SU-DHL-6 (cell line): ENCODE data around the gene ZNF804A.

Experiments
- H2AFZ ChIP-seq: fragments of 200-600 bp; sonication (generic); 2 replicates; pipeline ENCODE4 v1.6.1; 2014; ENCODE audit warnings: low read depth, mild to moderate bottlenecking, moderate library complexity, mixed read lengths, antibody characterized with exemption, low read length; ENCODE audit not compliant: severe bottlenecking
- H3F3A ChIP-seq: fragments of 200-600 bp; shearing (Covaris generic); 2 replicates; pipeline ENCODE4 v1.6.0; 2016; ENCODE audit warnings: antibody characterized with exemption, mild to moderate bottlenecking; ENCODE audit not compliant: insufficient read depth
- H3K27ac ChIP-seq: fragments of 200-600 bp; sonication (generic); 2 replicates; pipeline ENCODE4 v1.5.1; 2016; ENCODE audit warnings: low read depth, mild to moderate bottlenecking, low read length, moderate library complexity, mixed read lengths
- H3K27me3 ChIP-seq: fragments of 200-600 bp; sonication (generic), shearing (Covaris generic); 2 replicates; pipeline ENCODE4 v1.6.0; 2014; ENCODE audit warnings: mild to moderate bottlenecking, low read length
- H3K36me3 ChIP-seq: fragments of 200-600 bp; sonication (generic); 2 replicates; pipeline ENCODE4 v1.6.1; 2014; ENCODE audit warnings: mild to moderate bottlenecking, low read length, mixed read lengths
- H3K4me2 ChIP-seq: fragments of 300-600, 200-600 bp; shearing (Covaris generic), sonication (generic); 2 replicates; pipeline ENCODE4 v1.6.0; 2014; ENCODE audit warnings: low read length, low read depth, mild to moderate bottlenecking; ENCODE audit not compliant: poor library complexity, severe bottlenecking
- H3K4me3 ChIP-seq: fragments of 200-600 bp; sonication (generic); 2 replicates; pipeline ENCODE4 v1.5.1; 2014; ENCODE audit warnings: antibody characterized with exemption, low read length, mild to moderate bottlenecking, mixed read lengths; ENCODE audit not compliant: insufficient read depth, poor library complexity, severe bottlenecking
- H3K79me2 ChIP-seq: fragments of 200-600 bp; sonication (generic); 2 replicates; pipeline ENCODE4 v1.6.1; 2014; ENCODE audit warnings: mild to moderate bottlenecking, low read length, moderate library complexity; ENCODE audit not compliant: insufficient read depth
- H3K9ac ChIP-seq: fragments of 200-600 bp; sonication (generic); 2 replicates; pipeline ENCODE4 v1.7.0; 2014; ENCODE audit warnings: mild to moderate bottlenecking, low read length
- H3K9me2 ChIP-seq: fragments of 200-600 bp; sonication (generic); replicated peaks from 2 replicates; pipeline ENCODE4 v1.6.1; 2014; ENCODE audit warnings: low read length; ENCODE audit not compliant: insufficient read depth
- H3K9me3 ChIP-seq: fragments of 200-600 bp; sonication (generic); 2 replicates; pipeline ENCODE4 v1.6.1; 2014; ENCODE audit warnings: low read length, mixed read lengths; ENCODE audit not compliant: insufficient read depth
- H4K20me1 ChIP-seq: fragments of 200-600 bp; sonication (generic); 2 replicates; pipeline ENCODE4 v1.6.1; 2014; ENCODE audit warnings: low read depth, mild to moderate bottlenecking, antibody characterized with exemption, low read length, moderate library complexity, mixed read lengths
- CTCF ChIP-seq: fragments of 200-600 bp; sonication (generic); IDR thresholded peaks from one replicate; pipeline ENCODE4 v1.5.1; 2017; ENCODE audit warnings: antibody characterized with exemption, mild to moderate bottlenecking, low read length, moderate library complexity; ENCODE audit not compliant: insufficient read depth, poor library complexity, severe bottlenecking
- EZH2phosphoT487 ChIP-seq: fragments of 200-600 bp; sonication (generic), shearing (Covaris generic); conservative IDR thresholded peaks from 2 replicates; pipeline ENCODE4 v1.6.1; 2018; ENCODE audit warnings: mild to moderate bottlenecking, antibody characterized with exemption, low read length, moderate library complexity, mixed read lengths

ZNF804A gene

GRCh38 chr2:184692141-184692734 is 93.9 kb downstream of the ZNF804A start:
- Histone ChIP-seq H3F3A (peaks cover 10% of the 10 kb centered on the region; the same call in 1 of the 2 replicates), H3K4me2 (no peak overlapping the region), H3K36me3 (peaks cover 8% of the 10 kb centered on the region; the same call in 1 of the 2 replicates), H3K9ac (no peak overlapping the region), H3K27me3 (no peaks in the 10 kb centered on the region), H3K27ac (no peak overlapping the region), H3K79me2 (peaks cover 98% of the 10 kb centered on the region), H3K9me2 (no peaks in the 10 kb centered on the region), H2AFZ (no peak overlapping the region), H3K9me3 (no peaks in the 10 kb centered on the region), H3K4me3 (no peak overlapping the region), H4K20me1 (peaks cover 57% of the 10 kb centered on the region)
- TF ChIP-seq EZH2phosphoT487: no peak
- TF ChIP-seq CTCF: no peak

- Histone ChIP-seq H3K27ac (no peak overlapping the region), H3F3A (peaks cover 15% of the 10 kb centered on the region; the same call in 1 of the 2 replicates), H2AFZ (no peak overlapping the region), H4K20me1 (peaks cover 55% of the 10 kb centered on the region), H3K4me2 (no peak overlapping the region), H3K27me3 (no peaks in the 10 kb centered on the region), H3K9ac (no peak overlapping the region), H3K9me3 (no peaks in the 10 kb centered on the region), H3K79me2 (peaks cover 97% of the 10 kb centered on the region), H3K9me2 (no peaks in the 10 kb centered on the region), H3K36me3 (no peaks in the 10 kb centered on the region; the same call in 1 of the 2 replicates), H3K4me3 (no peak overlapping the region)
- TF ChIP-seq EZH2phosphoT487: no peak
- no peak for TF ChIP-seq CTCF
These were observed 98.3 kb downstream of the ZNF804A start for GRCh38 chr2:184696644-184697043.

GRCh38 chr2:184698476-184698875 is 100.1 kb downstream of the ZNF804A start:
- no peak overlapping the region for H3K27ac ChIP-seq
- H2AFZ ChIP-seq: no peak overlapping the region
- peaks cover 49% of the 10 kb centered on the region for H4K20me1 ChIP-seq
- H3K27me3 ChIP-seq: no peaks in the 10 kb centered on the region
- H3K4me2 ChIP-seq: no peak overlapping the region
- no peak overlapping the region for H3K4me3 ChIP-seq
- no peak for TF ChIP-seq CTCF
- TF ChIP-seq EZH2phosphoT487: no peak
- no peaks in the 10 kb centered on the region for H3K9me3 ChIP-seq
- no peaks in the 10 kb centered on the region for H3K9me2 ChIP-seq
- H3K36me3 ChIP-seq: peaks cover 2% of the 10 kb centered on the region; the same call in 1 of the 2 replicates
- no peak overlapping the region for H3K9ac ChIP-seq
- peaks cover 95% of the 10 kb centered on the region for H3K79me2 ChIP-seq
- peaks cover 16% of the 10 kb centered on the region for H3F3A ChIP-seq
